Upper lobe of left lung (tissue), 6 donors: ENCODE measurements around the gene ZNF880. TPM values are rescaled to one million over a fixed set of nuclear protein-coding genes. Genes with fewer than 3 reads are reported as not detected.
A peak's percentile ranks its signal among the peaks of the same experiment; 100 is the strongest.
"Not testable (repeated sequence)": the region's sequence is repeated elsewhere in the genome, so short reads cannot be mapped to it uniquely, and the experiment has no call there.

Experiments used
- ATAC-seq, 2 donors: fragments of 200-7000 bp; cut with Tn5 transposase; one replicate each; pipeline ENCODE4 v1.9.1; 2022; ENCODE audit warnings: mild to moderate bottlenecking in 2 of 2, moderate library complexity in 2 of 2; ENCODE audit not compliant: low FRiP score in 2 of 2
- DNase-seq, 2 donors: peaks; one replicate each; pipeline ENCODE4 v3.0.0-alpha.2; 2019 to 2020
- H3K27ac ChIP-seq, 4 donors: fragments of 200-600 bp; sonication (generic); one replicate each; pipeline ENCODE4 v1.5.1; 2016 to 2019
- H3K27me3 ChIP-seq, 4 donors: fragments of 200-600 bp; sonication (generic); one replicate each; pipeline ENCODE4 v1.5.1; 2017 to 2019
- H3K36me3 ChIP-seq, 4 donors: fragments of 200-600 bp; sonication (generic); one replicate each; pipeline ENCODE4 v1.5.1; 2016 to 2019
- H3K4me1 ChIP-seq, 4 donors: fragments of 200-600 bp; sonication (generic); one replicate each; pipeline ENCODE4 v1.5.1; 2018 to 2019
- H3K4me3 ChIP-seq, 4 donors: fragments of 200-600 bp; sonication (generic); one replicate each; pipeline ENCODE4 v1.5.1; 2017 to 2019; ENCODE audit warnings: mild to moderate bottlenecking in 2 of 4, moderate library complexity in 1 of 4
- H3K9me3 ChIP-seq, 4 donors: fragments of 200-600 bp; sonication (generic); one replicate each; pipeline ENCODE4 v1.5.1; 2018 to 2019
- CTCF ChIP-seq, 6 experiments: fragments of 450-650 bp in 4 of 6; fragments of 200-600 bp in 2 of 6; sonication (generic) in 2 of 6; IDR thresholded peaks; one replicate each; pipeline ENCODE4 v1.5.1; 2016 to 2019; ENCODE audit warnings: antibody characterized with exemption in 6 of 6
- EP300 ChIP-seq, 4 donors: sonication (generic); formaldehyde crosslinking; IDR thresholded peaks; one replicate each; pipeline ENCODE4 v1.5.1; 2017; ENCODE audit warnings: antibody characterized with exemption in 4 of 4, control low read depth in 2 of 4
- POLR2A ChIP-seq, 4 donors: fragments of 450-650 bp; IDR thresholded peaks; one replicate each; pipeline ENCODE4 v1.5.1; 2016 to 2017; ENCODE audit warnings: antibody characterized with exemption in 4 of 4, mild to moderate bottlenecking in 2 of 4
- POLR2AphosphoS5 ChIP-seq, 2 donors: sonication (generic); formaldehyde crosslinking; IDR thresholded peaks; one replicate each; pipeline ENCODE4 v1.5.1; 2017; ENCODE audit warnings: antibody characterized with exemption in 2 of 2
- WGBS, 2 donors: methylation state at CpG; one replicate each; pipeline ENCODE4 v1.1.5; 2017 to 2018; 5-methylcytosine and 5-hydroxymethylcytosine counted together
- total RNA-seq, 6 donors: library from RNA; depleted of rRNA in 4 of 6; stranded (reverse); fragments of >200 nt in 4 of 6; gene quantifications; one replicate each; pipeline versions ENCODE4 v1.1.0 to v1.2.1, GENCODE V29; 2016 to 2021
- donor health status: DM: no; HTN: no; CAD: no; lungs with moderate emphysema.
- donor health status: DM: no; HTN: yes; CAD: no; lungs with severe emphysema.

The ZNF880 gene
- total RNA-seq, 6 donors from 2014 or later: 9.9 to 19.4 (median 12.4) TPM

GRCh38 chr19:52336117-52336790, 33.5 kb upstream of the ZNF880 start, which contains the start of gene ZNF610:
TSS of gene ZNF610 (plus strand) at chr19:52336243. CDS start at chr19:52349173, 12,930 bp downstream.
- Histone ChIP-seq H3K9me3 (peaks cover 10 to 54% (median 29%) of the 10 kb centered on the region in 4 donors), H3K27ac (peak within 1 kb of the TSS; percentile 75 to 93 (median 88)), H3K36me3 (no peaks in the 10 kb centered on the region), H3K27me3 (no peaks in the 10 kb centered on the region), H3K4me1 (peaks cover 6 to 9% (median 8%) of the 10 kb centered on the region in 4 donors), H3K4me3 (peak within 1 kb of the TSS; percentile 63 to 76 (median 67))
- peak in 3 of 4 donors; percentile 45 to 72 (median 69) for TF ChIP-seq POLR2A (IDR thresholded peaks at IDR 0.05)
- peak; percentile 81 to 87 for TF ChIP-seq POLR2AphosphoS5 (IDR thresholded peaks at IDR 0.05)
- peak in 1 of 4 donors; percentile 53 for TF ChIP-seq EP300 (IDR thresholded peaks at IDR 0.05)
- TF ChIP-seq CTCF (IDR thresholded peaks at IDR 0.05): no peak
- WGBS, 2 donors: 1 to 4% methylated on average over 40 to 48 of the region's 55 CpGs
- DNase-seq: peak; percentile 81 to 96
- peak; percentile 95 to 98 for ATAC-seq

GRCh38 chr19:52336791-52337381, 32.8 kb upstream of the ZNF880 start:
- ATAC-seq: peak in 1 of 2 donors; percentile 20
- Histone ChIP-seq H3K4me1 (peaks cover 6 to 9% (median 8%) of the 10 kb centered on the region in 4 donors), H3K27ac (peak overlapping the region; percentile 75 to 93 (median 88)), H3K36me3 (no peaks in the 10 kb centered on the region), H3K27me3 (no peaks in the 10 kb centered on the region), H3K9me3 (peaks cover 4 to 47% (median 23%) of the 10 kb centered on the region in 4 donors), H3K4me3 (peak overlapping the region; percentile 63 to 76 (median 67))
- DNase-seq: no peak
- no peak for TF ChIP-seq EP300 (IDR thresholded peaks at IDR 0.05)
- TF ChIP-seq POLR2A (IDR thresholded peaks at IDR 0.05): no peak
- TF ChIP-seq CTCF (IDR thresholded peaks at IDR 0.05): no peak
- no peak for TF ChIP-seq POLR2AphosphoS5 (IDR thresholded peaks at IDR 0.05)
- whole genome bisulfite sequencing, 2 donors: 5 to 6% methylated on average over 9 of the region's 9 CpGs

GRCh38 chr19:52339022-52339421, 30.7 kb upstream of the ZNF880 start:
- not testable (repeated sequence) for H3K36me3 ChIP-seq, H3K4me1 ChIP-seq, H3K27ac ChIP-seq, H3K27me3 ChIP-seq, ATAC-seq, H3K4me3 ChIP-seq, DNase-seq
- peaks cover 0 to 29% (median 5%) of the 10 kb centered on the region in 4 donors for H3K9me3 ChIP-seq
- WGBS, 2 donors: 80 to 86% methylated on average over 3 of the region's 3 CpGs

- Histone ChIP-seq H3K27ac (no peak overlapping the region), H3K27me3 (no peaks in the 10 kb centered on the region), H3K36me3 (peaks cover 0 to 12% (median 3%) of the 10 kb centered on the region in 4 donors), H3K4me1 (no peaks in the 10 kb centered on the region), H3K9me3 (peaks cover 0 to 13% (median 3%) of the 10 kb centered on the region in 4 donors), H3K4me3 (no peak overlapping the region)
- ATAC-seq (peak; percentile 57 to 64), DNase-seq (peak in 1 of 2 donors; percentile 30)
- WGBS, 2 donors: 23 to 28% methylated on average over 4 to 8 of the region's 8 CpGs
- no peak for TF ChIP-seq POLR2AphosphoS5 (IDR thresholded peaks at IDR 0.05)
- no peak for TF ChIP-seq EP300 (IDR thresholded peaks at IDR 0.05)
- TF ChIP-seq POLR2A (IDR thresholded peaks at IDR 0.05): no peak
- TF ChIP-seq CTCF (IDR thresholded peaks at IDR 0.05): peak; percentile 29 to 62 (median 52)
These were observed 26.2 kb upstream of the ZNF880 start for GRCh38 chr19:52343548-52343947.

- H3K9me3 ChIP-seq: peaks cover 0 to 18% (median 6%) of the 10 kb centered on the region in 4 donors
- H3K36me3 ChIP-seq: peaks cover 3 to 28% (median 7%) of the 10 kb centered on the region in 4 donors
- H3K4me3 ChIP-seq: no peak overlapping the region
- no peak overlapping the region for H3K27ac ChIP-seq
- no peaks in the 10 kb centered on the region for H3K27me3 ChIP-seq
- DNase-seq (no peak), ATAC-seq (no peak)
- no peaks in the 10 kb centered on the region for H3K4me1 ChIP-seq
- TF ChIP-seq POLR2A (IDR thresholded peaks at IDR 0.05): no peak
- WGBS, 2 donors: 81 to 91% methylated on average over 6 of the region's 6 CpGs
These were observed 24.6 kb upstream of the ZNF880 start for GRCh38 chr19:52345162-52345561.
